DOHH2 (cell line): ENCODE data around the gene DPH6.

Source experiments
- CTCF ChIP-seq: fragments of 200-600 bp; sonication (generic); IDR thresholded peaks from one replicate; pipeline ENCODE4 v1.5.1; 2014; ENCODE audit warnings: antibody characterized with exemption, mild to moderate bottlenecking, low read depth, low read length; ENCODE audit not compliant: poor library complexity, severe bottlenecking
- EZH2phosphoT487 ChIP-seq: fragments of 200-600 bp; sonication (generic); IDR thresholded peaks from 2 replicates; pipeline ENCODE4 v1.6.1; 2017; ENCODE audit warnings: borderline replicate concordance, mild to moderate bottlenecking, antibody characterized with exemption, low read length, moderate library complexity, mixed read lengths

GRCh38 chr15:35548435-35548834 lies 2.5 kb upstream of the DPH6 start:
- no peak for TF ChIP-seq CTCF
- TF ChIP-seq EZH2phosphoT487: no peak
